B cell (primary cell): Measurements from ENCODE around the gene SPP1. TPM values are rescaled to one million over a fixed set of nuclear protein-coding genes. Genes with fewer than 3 reads are reported as not detected.

ENCODE experiments used
- ATAC-seq: fragments of 200-7000 bp; cut with Tn5 transposase; one replicate; pipeline ENCODE4 v1.10.0; 2021; ENCODE audit warnings: low read depth, mild to moderate bottlenecking, moderate number of reproducible peaks, moderate library complexity
- CTCF ChIA-PET: fragments of 350-600 bp; sonication (Branson Sonifier 250); formaldehyde crosslinking; loops from one replicate; lab custom pipeline; 2021; ENCODE audit warnings: antibody characterized with exemption, inconsistent platforms; lab: Charles Lee
- POLR2A ChIA-PET: fragments of 350-600 bp; sonication (Branson Sonifier 250); formaldehyde crosslinking; loops from one replicate; lab custom pipeline; 2021; ENCODE audit warnings: antibody characterized with exemption; lab: Charles Lee
- DNase-seq: peaks from one replicate; pipeline ENCODE4 v3.0.0; 2013
- H2AFZ ChIP-seq: 2 replicates; pipeline ENCODE4 v1.6.1; 2012; ENCODE audit warnings: mild to moderate bottlenecking, low read depth, low read length; ENCODE audit not compliant: insufficient read depth, poor library complexity, severe bottlenecking
- H3K27ac ChIP-seq, 2 donors: 1 replicate in 1 of 2; 2 replicates in 1 of 2; pipeline ENCODE4 v1.5.1; 2012 to 2013; ENCODE audit warnings: low read length in 2 of 2, mild to moderate bottlenecking in 2 of 2, moderate library complexity in 1 of 2
- H3K27me3 ChIP-seq, 4 experiments: fragments of 200-600 bp in 1 of 4; sonication (generic) in 1 of 4; replicated peaks in 1 of 4; 1 replicate in 2 of 4; 2 replicates in 2 of 4; pipeline versions ENCODE4 v1.6.1 to v1.7.0; 2013 to 2016; ENCODE audit warnings: low read length in 3 of 4, mild to moderate bottlenecking in 2 of 4, mixed read lengths in 1 of 4, moderate library complexity in 1 of 4; ENCODE audit not compliant: insufficient read depth in 4 of 4, control insufficient read depth in 3 of 4; ENCODE audit errors: control extremely low read depth in 1 of 4
- H3K36me3 ChIP-seq, 2 experiments: replicated peaks in 1 of 2; 1 replicate in 1 of 2; 2 replicates in 1 of 2; pipeline versions ENCODE4 v1.6.1 to v1.7.1; 2013; ENCODE audit warnings: low read length in 1 of 2; ENCODE audit not compliant: insufficient read depth in 2 of 2, control insufficient read depth in 1 of 2; ENCODE audit errors: control extremely low read depth in 1 of 2, extremely low read depth in 1 of 2
- H3K4me1 ChIP-seq, 2 donors: fragments of 200-600 bp in 1 of 2; sonication (generic) in 1 of 2; 1 replicate in 1 of 2; 2 replicates in 1 of 2; pipeline versions ENCODE4 v1.5.1 to v1.6.1; 2013 to 2017; ENCODE audit warnings: low read length in 2 of 2; ENCODE audit not compliant: control insufficient read depth in 2 of 2, insufficient read depth in 2 of 2
- H3K4me2 ChIP-seq: replicated peaks from 2 replicates; pipeline ENCODE3; 2012; ENCODE audit warnings: mild to moderate bottlenecking, low read depth, low read length; ENCODE audit not compliant: poor library complexity, severe bottlenecking
- H3K4me3 ChIP-seq, 5 experiments: fragments of 200-600 bp in 1 of 5; sonication (generic) in 1 of 5; 1 replicate in 3 of 5; 2 replicates in 2 of 5; pipeline versions ENCODE4 v1.5.1 to v1.7.0; 2011 to 2016; ENCODE audit warnings: low read length in 4 of 5, mild to moderate bottlenecking in 4 of 5, low read depth in 2 of 5, control low read depth in 1 of 5, moderate library complexity in 1 of 5; ENCODE audit not compliant: insufficient read depth in 1 of 5; ENCODE audit errors: control extremely low read depth in 1 of 5, extremely low read depth in 1 of 5
- H3K79me2 ChIP-seq: fragments of 200-600 bp; sonication (generic); one replicate; pipeline ENCODE4 v1.6.0; 2016; ENCODE audit warnings: low read length; ENCODE audit not compliant: control insufficient read depth, insufficient read depth
- H3K9ac ChIP-seq: fragments of 200-600 bp; sonication (generic); 2 replicates; pipeline ENCODE4 v1.6.1; 2017; ENCODE audit warnings: mild to moderate bottlenecking, low read length, moderate library complexity
- H3K9me3 ChIP-seq, 3 donors: one replicate each; pipeline versions ENCODE4 v1.6.1 to v1.7.1; 2013; ENCODE audit warnings: low read length in 2 of 3; ENCODE audit not compliant: control insufficient read depth in 2 of 3, insufficient read depth in 1 of 3; ENCODE audit errors: control extremely low read depth in 1 of 3
- H4K20me1 ChIP-seq: 2 replicates; pipeline ENCODE4 v1.6.0; 2012; ENCODE audit warnings: mild to moderate bottlenecking, low read length; ENCODE audit not compliant: insufficient read depth, control insufficient read depth, poor library complexity, severe bottlenecking
- H3K27ac Mint-ChIP-seq: one replicate; pipeline ENCODE4 v1.8.0; 2021; ENCODE audit warnings: mixed read lengths
- H3K27me3 Mint-ChIP-seq: one replicate; pipeline ENCODE4 v1.8.0; 2021; ENCODE audit warnings: mixed read lengths
- H3K4me1 Mint-ChIP-seq: one replicate; pipeline ENCODE4 v1.8.0; 2021; ENCODE audit warnings: mixed read lengths
- H3K4me3 Mint-ChIP-seq: one replicate; pipeline ENCODE4 v1.8.0; 2021; ENCODE audit warnings: mixed read lengths
- H3K9me3 Mint-ChIP-seq: one replicate; pipeline ENCODE4 v1.8.0; 2022; ENCODE audit warnings: mixed read lengths; ENCODE audit not compliant: insufficient read depth
- CTCF ChIP-seq: fragments of 200-600 bp; IDR thresholded peaks from one replicate; pipeline ENCODE4 v1.8.0; 2022; ENCODE audit warnings: antibody characterized with exemption, mild to moderate bottlenecking
- EZH2 ChIP-seq: IDR thresholded peaks from 2 replicates; pipeline ENCODE4 v1.6.1; 2012; ENCODE audit warnings: borderline replicate concordance, low read depth, mild to moderate bottlenecking, moderate library complexity, low read length; ENCODE audit not compliant: insufficient read depth, poor library complexity, severe bottlenecking
- WGBS: methylation state at CpG from one replicate; pipeline ENCODE4 v1.1.5; 2013; ENCODE audit warnings: missing lambda C conversion rate; ENCODE audit not compliant: insufficient coverage; 5-methylcytosine and 5-hydroxymethylcytosine counted together
- intact Hi-C: fragments of 100-400 bp; cut with micrococcal nuclease; formaldehyde crosslinking; loops from one replicate; pipeline ENCODE4 v1.10.0; 2022
- polyA plus RNA-seq: library from polyadenylated mRNA; depleted of rRNA; stranded (reverse); fragments of >200 nt; gene quantifications from 2 replicates; pipeline ENCODE4 v1.2.3, GENCODE V29; 2012
- total RNA-seq, 2 donors: library from RNA; stranded (reverse); fragments of 120-200 nt in 1 of 2; gene quantifications; 1 replicate in 1 of 2; 2 replicates in 1 of 2; pipeline versions ENCODE4 v1.2.3 to v1.2.4, GENCODE V29; 2013 to 2022

SPP1 gene
- total and polyA plus RNA-seq, 2 donors (not counting 1 experiment from before 2014, with no cell fraction given), result not detected

- CTCF ChIA-PET, result interaction anchor here (1.2 kb wide), 1 partner anchor 184 kb away, joined by 3 read pairs; no protein-coding TSS in a partner anchor
- no peak overlapping the region for H3K27ac Mint-ChIP-seq
Measured at GRCh38 chr4:88027611-88028608, 52.4 kb downstream of the SPP1 start.

More at GRCh38 chr4:88027611-88028608, 52.4 kb downstream of the SPP1 start:
- ATAC-seq, result no peak
- H3K4me1 Mint-ChIP-seq, result no peaks in the 10 kb centered on the region
- Histone ChIP-seq H3K79me2 (no peaks in the 10 kb centered on the region), H3K9ac (no peak overlapping the region), H3K36me3 (peaks cover 0 to 1% of the 10 kb centered on the region in 2 experiments), H3K4me2 (no peak overlapping the region), H3K27me3 (no peaks in the 10 kb centered on the region), H4K20me1 (no peaks in the 10 kb centered on the region), H3K27ac (no peak overlapping the region), H3K9me3 (peaks cover 2 to 18% (median 6%) of the 10 kb centered on the region in 3 donors), H2AFZ (no peak overlapping the region), H3K4me1 (no peaks in the 10 kb centered on the region), H3K4me3 (no peak overlapping the region)
- POLR2A ChIA-PET, result no interaction called here
- WGBS, result 14% methylated on average over 1 of the region's 4 CpGs
- intact Hi-C loops, result no loop called here
- H3K4me3 Mint-ChIP-seq, result no peak overlapping the region
- peaks cover 6% of the 10 kb centered on the region for H3K9me3 Mint-ChIP-seq
- TF ChIP-seq CTCF, result no peak
- TF ChIP-seq EZH2, result no peak
- no peak for DNase-seq
- no peaks in the 10 kb centered on the region for H3K27me3 Mint-ChIP-seq
